WTC11 (cell line): Measurements from ENCODE around the gene HSD17B8.

Experiments
- ATF3 ChIP-seq: sonication (generic); formaldehyde crosslinking; conservative IDR thresholded peaks from 2 replicates; pipeline ENCODE4 v1.8.1; 2022; ENCODE audit warnings: mild to moderate bottlenecking, missing genetic modification reagents
- CREB1 ChIP-seq: sonication (generic); formaldehyde crosslinking; IDR thresholded peaks from 2 replicates; pipeline ENCODE4 v1.8.0; 2023; ENCODE audit warnings: mild to moderate bottlenecking, missing genetic modification reagents
- HMGA2 ChIP-seq: fragments of 250-450 bp; sonication (Bioruptor Pico); IDR thresholded peaks from 2 replicates; pipeline ENCODE4 v1.4.0; 2021; ENCODE audit warnings: mild to moderate bottlenecking, moderate library complexity
- SP1 ChIP-seq: sonication (generic); formaldehyde crosslinking; conservative IDR thresholded peaks from 2 replicates; pipeline ENCODE4 v1.8.1; 2022; ENCODE audit warnings: missing genetic modification reagents
- TP53 ChIP-seq: sonication (generic); formaldehyde crosslinking; IDR thresholded peaks from 2 replicates; pipeline ENCODE4 v1.8.1; 2023; ENCODE audit warnings: mild to moderate bottlenecking, missing genetic modification reagents
- ZBTB21 ChIP-seq: sonication (generic); formaldehyde crosslinking; IDR thresholded peaks from 2 replicates; pipeline ENCODE4 v1.8.1; 2023; ENCODE audit warnings: mild to moderate bottlenecking, missing genetic modification reagents, borderline replicate concordance
- ZNF281 ChIP-seq: sonication (generic); formaldehyde crosslinking; IDR thresholded peaks from 2 replicates; pipeline ENCODE4 v1.8.0; 2023; ENCODE audit warnings: mild to moderate bottlenecking, missing genetic modification reagents
- TF ChIP-seq, protein P1 (sequence below): fragments of 200-600 bp; IDR thresholded peaks from 2 replicates; pipeline ENCODE4 v1.8.0; 2022; ENCODE audit warnings: antibody characterized with exemption
- TF ChIP-seq, protein P2 (sequence below): sonication (generic); formaldehyde crosslinking; IDR thresholded peaks from 2 replicates; pipeline ENCODE4 v1.8.1; 2023; ENCODE audit warnings: mild to moderate bottlenecking, missing genetic modification reagents, moderate library complexity
- TF ChIP-seq, protein P3 (sequence below): sonication (generic); formaldehyde crosslinking; IDR thresholded peaks from 2 replicates; pipeline ENCODE4 v1.8.1; 2023; ENCODE audit warnings: mild to moderate bottlenecking, missing genetic modification reagents
- TF ChIP-seq, protein P4 (sequence below): sonication (generic); formaldehyde crosslinking; IDR thresholded peaks from 2 replicates; pipeline ENCODE4 v1.8.1; 2022; ENCODE audit warnings: missing genetic modification reagents, borderline replicate concordance
- TF ChIP-seq, protein P5 (sequence below): fragments of 250-450 bp; sonication (Bioruptor Pico); IDR thresholded peaks from 2 replicates; pipeline ENCODE4 v2.1.2; 2022; ENCODE audit warnings: mild to moderate bottlenecking, moderate library complexity

DNA sequence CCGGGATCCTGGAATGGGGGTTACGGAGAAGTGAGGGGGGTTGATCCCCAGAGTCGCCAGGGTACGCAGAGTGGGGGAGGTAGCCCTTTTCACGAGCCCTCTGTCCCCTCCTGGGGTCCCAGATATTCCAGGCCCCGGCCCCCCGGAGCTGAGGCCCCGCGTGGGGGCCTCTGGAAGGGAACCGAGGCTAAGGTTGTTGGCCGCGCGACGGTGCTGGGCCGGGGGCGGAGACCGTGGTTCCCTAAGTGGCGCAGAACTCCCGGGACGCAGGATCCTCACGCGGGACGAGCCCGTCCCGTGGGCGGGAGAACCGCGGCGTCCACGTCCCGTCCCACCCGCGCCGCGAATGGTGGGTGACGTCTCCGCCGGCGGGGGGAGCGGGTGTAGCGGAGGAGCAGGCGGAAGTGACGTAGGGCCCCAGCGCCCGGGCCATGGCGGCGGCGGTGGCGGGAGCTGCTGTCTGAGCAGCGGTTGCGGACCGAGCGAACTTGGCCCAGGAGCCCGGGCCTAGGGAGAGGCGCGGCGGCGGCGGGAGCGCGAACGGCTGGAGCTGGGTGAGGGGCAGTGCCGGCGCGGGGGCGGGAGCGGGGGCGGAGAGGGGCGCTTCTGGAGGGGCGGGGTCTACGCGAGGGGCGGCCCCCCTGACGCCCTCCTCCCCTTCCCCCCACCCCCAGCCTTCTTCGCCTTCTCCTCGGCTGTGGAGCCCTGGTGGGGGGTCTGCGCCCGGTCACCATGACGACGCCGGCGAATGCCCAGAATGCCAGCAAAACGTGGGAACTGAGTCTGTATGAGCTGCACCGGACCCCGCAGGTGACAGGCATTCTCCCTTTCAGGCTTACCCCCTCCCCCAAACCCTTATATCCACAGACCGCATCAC, 3.9 kb downstream of the HSD17B8 start, which contains the start of gene RING1:
- TF ChIP-seq ZNF281 (CRISPR knock-in tag) (no peak), ATF3 (no peak), ZBTB21 (CRISPR knock-in tag) (no peak), CREB1 (peak; percentile 57; the same call in 1 of the 2 replicates), HMGA2 (no peak), SP1 (peak; percentile 73), TP53 (CRISPR knock-in tag) (no peak)
- TF ChIP-seq, protein P1, sequence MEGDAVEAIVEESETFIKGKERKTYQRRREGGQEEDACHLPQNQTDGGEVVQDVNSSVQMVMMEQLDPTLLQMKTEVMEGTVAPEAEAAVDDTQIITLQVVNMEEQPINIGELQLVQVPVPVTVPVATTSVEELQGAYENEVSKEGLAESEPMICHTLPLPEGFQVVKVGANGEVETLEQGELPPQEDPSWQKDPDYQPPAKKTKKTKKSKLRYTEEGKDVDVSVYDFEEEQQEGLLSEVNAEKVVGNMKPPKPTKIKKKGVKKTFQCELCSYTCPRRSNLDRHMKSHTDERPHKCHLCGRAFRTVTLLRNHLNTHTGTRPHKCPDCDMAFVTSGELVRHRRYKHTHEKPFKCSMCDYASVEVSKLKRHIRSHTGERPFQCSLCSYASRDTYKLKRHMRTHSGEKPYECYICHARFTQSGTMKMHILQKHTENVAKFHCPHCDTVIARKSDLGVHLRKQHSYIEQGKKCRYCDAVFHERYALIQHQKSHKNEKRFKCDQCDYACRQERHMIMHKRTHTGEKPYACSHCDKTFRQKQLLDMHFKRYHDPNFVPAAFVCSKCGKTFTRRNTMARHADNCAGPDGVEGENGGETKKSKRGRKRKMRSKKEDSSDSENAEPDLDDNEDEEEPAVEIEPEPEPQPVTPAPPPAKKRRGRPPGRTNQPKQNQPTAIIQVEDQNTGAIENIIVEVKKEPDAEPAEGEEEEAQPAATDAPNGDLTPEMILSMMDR: no peak
- TF ChIP-seq, protein P2, sequence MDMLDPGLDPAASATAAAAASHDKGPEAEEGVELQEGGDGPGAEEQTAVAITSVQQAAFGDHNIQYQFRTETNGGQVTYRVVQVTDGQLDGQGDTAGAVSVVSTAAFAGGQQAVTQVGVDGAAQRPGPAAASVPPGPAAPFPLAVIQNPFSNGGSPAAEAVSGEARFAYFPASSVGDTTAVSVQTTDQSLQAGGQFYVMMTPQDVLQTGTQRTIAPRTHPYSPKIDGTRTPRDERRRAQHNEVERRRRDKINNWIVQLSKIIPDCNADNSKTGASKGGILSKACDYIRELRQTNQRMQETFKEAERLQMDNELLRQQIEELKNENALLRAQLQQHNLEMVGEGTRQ: no peak
- TF ChIP-seq, protein P3, sequence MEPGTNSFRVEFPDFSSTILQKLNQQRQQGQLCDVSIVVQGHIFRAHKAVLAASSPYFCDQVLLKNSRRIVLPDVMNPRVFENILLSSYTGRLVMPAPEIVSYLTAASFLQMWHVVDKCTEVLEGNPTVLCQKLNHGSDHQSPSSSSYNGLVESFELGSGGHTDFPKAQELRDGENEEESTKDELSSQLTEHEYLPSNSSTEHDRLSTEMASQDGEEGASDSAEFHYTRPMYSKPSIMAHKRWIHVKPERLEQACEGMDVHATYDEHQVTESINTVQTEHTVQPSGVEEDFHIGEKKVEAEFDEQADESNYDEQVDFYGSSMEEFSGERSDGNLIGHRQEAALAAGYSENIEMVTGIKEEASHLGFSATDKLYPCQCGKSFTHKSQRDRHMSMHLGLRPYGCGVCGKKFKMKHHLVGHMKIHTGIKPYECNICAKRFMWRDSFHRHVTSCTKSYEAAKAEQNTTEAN (CRISPR knock-in tag): no peak
- TF ChIP-seq, protein P4, sequence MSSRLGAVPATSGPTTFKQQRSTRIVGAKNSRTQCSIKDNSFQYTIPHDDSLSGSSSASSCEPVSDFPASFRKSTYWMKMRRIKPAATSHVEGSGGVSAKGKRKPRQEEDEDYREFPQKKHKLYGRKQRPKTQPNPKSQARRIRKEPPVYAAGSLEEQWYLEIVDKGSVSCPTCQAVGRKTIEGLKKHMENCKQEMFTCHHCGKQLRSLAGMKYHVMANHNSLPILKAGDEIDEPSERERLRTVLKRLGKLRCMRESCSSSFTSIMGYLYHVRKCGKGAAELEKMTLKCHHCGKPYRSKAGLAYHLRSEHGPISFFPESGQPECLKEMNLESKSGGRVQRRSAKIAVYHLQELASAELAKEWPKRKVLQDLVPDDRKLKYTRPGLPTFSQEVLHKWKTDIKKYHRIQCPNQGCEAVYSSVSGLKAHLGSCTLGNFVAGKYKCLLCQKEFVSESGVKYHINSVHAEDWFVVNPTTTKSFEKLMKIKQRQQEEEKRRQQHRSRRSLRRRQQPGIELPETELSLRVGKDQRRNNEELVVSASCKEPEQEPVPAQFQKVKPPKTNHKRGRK (CRISPR knock-in tag): no peak
- TF ChIP-seq, protein P5, sequence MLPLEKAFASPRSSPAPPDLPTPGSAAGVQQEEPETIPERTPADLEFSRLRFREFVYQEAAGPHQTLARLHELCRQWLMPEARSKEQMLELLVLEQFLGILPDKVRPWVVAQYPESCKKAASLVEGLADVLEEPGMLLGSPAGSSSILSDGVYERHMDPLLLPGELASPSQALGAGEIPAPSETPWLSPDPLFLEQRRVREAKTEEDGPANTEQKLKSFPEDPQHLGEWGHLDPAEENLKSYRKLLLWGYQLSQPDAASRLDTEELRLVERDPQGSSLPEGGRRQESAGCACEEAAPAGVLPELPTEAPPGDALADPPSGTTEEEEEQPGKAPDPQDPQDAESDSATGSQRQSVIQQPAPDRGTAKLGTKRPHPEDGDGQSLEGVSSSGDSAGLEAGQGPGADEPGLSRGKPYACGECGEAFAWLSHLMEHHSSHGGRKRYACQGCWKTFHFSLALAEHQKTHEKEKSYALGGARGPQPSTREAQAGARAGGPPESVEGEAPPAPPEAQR: no peak
